ENCODE measurements around the gene SLC38A2. TPM values are rescaled to one million over a fixed set of nuclear protein-coding genes. Genes with fewer than 3 reads are reported as not detected.
"Not testable (repeated sequence)": the region's sequence is repeated elsewhere in the genome, so short reads cannot be mapped to it uniquely, and the experiment has no call there.

The SLC38A2 gene
- total RNA-seq, 2 experiments from 2014 or later = 211 to 296 TPM

DNA sequence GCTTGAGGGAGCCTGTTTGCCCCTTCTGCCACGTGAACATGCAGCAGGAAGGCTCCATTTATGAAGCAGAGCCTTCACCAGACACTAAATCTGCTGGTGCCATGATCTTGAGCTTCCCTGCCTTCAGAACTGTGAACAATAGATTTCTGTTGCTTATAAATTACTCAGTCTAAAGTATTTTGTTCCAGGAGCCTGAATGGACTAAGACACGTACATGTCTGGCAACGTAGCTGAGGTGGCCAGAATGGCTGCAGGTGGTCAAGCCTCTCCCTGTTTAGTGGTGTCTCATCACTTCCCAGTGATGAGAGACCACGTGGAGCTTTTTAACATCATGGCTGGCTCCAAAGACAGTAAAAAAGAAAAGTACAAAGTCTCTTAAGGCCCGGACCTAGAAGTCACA lies 32.2 kb upstream of the SLC38A2 start:
- Mint-ChIP-seq H3K27ac (no peak overlapping the region), H3K4me3 (no peak overlapping the region), H3K27me3 (no peaks in the 10 kb centered on the region), H3K4me1 (peaks cover 41% of the 10 kb centered on the region), H3K9me3 (ENCODE audit: low read depth) (no peaks in the 10 kb centered on the region), H3K36me3 (ENCODE audit: low read depth) (no peaks in the 10 kb centered on the region)
- no peak for DNase-seq
- POLR2A ChIA-PET = no interaction called here
- intact Hi-C loops (cut with DNase I, micrococcal nuclease) = no loop called here
- CTCF ChIA-PET = interaction anchor here (0.6 to 0.8 kb wide), 3 partner anchors 10 to 77 kb away, joined by 3 to 4 read pairs (median 3); no protein-coding TSS in a partner anchor
- no peak for ATAC-seq

- peaks cover 45% of the 10 kb centered on the region for H3K4me1 Mint-ChIP-seq
- ChIA-PET CTCF (interaction anchor here (0.6 to 0.8 kb wide), 3 partner anchors 9 to 77 kb away, joined by 3 to 4 read pairs (median 3); no protein-coding TSS in a partner anchor), POLR2A (no interaction called here)
- no peaks in the 10 kb centered on the region for H3K27me3 Mint-ChIP-seq
- DNase-seq (no peak), ATAC-seq (no peak)
- intact Hi-C loops (cut with DNase I, micrococcal nuclease) = no loop called here
- no peak overlapping the region for H3K4me3 Mint-ChIP-seq
- no peak overlapping the region for H3K27ac Mint-ChIP-seq
- H3K36me3 Mint-ChIP-seq (ENCODE audit: low read depth) = no peaks in the 10 kb centered on the region
- H3K9me3 Mint-ChIP-seq (ENCODE audit: low read depth) = peaks cover 4% of the 10 kb centered on the region
Observed at GRCh38 chr12:46404225-46404631, 31.7 kb upstream of the SLC38A2 start.

DNA sequence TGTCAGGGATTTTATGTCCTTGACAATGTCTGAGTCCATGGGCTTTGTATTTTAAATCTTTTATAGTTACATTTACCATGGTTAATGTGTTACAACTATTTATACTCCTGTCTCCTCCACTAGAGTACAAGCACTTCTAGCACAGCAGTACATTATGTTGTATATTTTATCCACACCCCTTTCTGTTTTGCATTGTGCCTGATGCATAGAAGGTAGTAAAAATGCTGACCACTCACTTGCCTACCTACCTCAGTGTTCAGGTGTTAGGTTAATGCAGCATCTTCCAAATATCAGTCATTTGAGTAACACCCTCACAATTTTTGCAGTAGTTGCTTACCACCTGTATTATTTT lies 31.1 kb upstream of the SLC38A2 start:
- ATAC-seq (no peak), DNase-seq (no peak)
- H3K27me3 Mint-ChIP-seq = no peaks in the 10 kb centered on the region
- no peak overlapping the region for H3K4me3 Mint-ChIP-seq
- peaks cover 7% of the 10 kb centered on the region for H3K9me3 Mint-ChIP-seq (ENCODE audit: low read depth)
- peaks cover 51% of the 10 kb centered on the region for H3K4me1 Mint-ChIP-seq
- no peak overlapping the region for H3K27ac Mint-ChIP-seq
- CTCF ChIA-PET = no interaction called here
- intact Hi-C loops (cut with DNase I, micrococcal nuclease) = no loop called here
- POLR2A ChIA-PET = no interaction called here
- no peaks in the 10 kb centered on the region for H3K36me3 Mint-ChIP-seq (ENCODE audit: low read depth)

- Mint-ChIP-seq H3K4me1 (peaks cover 52% of the 10 kb centered on the region), H3K36me3 (ENCODE audit: low read depth) (no peaks in the 10 kb centered on the region), H3K27ac (no peak overlapping the region), H3K27me3 (no peaks in the 10 kb centered on the region), H3K9me3 (ENCODE audit: low read depth) (peaks cover 12% of the 10 kb centered on the region), H3K4me3 (no peak overlapping the region)
- CTCF ChIA-PET = no interaction called here
- POLR2A ChIA-PET = no interaction called here
- no peak for ATAC-seq
- intact Hi-C loops (cut with DNase I, micrococcal nuclease) = no loop called here
- no peak for DNase-seq
Observed at GRCh38 chr12:46402941-46403718, 30.6 kb upstream of the SLC38A2 start.

- intact Hi-C loops (cut with DNase I, micrococcal nuclease) = no loop called here
- H3K27ac Mint-ChIP-seq = no peak overlapping the region
- peaks cover 12% of the 10 kb centered on the region for H3K9me3 Mint-ChIP-seq (ENCODE audit: low read depth)
- ChIA-PET POLR2A (no interaction called here), CTCF (no interaction called here)
- DNase-seq = no peak
- H3K27me3 Mint-ChIP-seq = no peaks in the 10 kb centered on the region
- ATAC-seq = no peak
- H3K36me3 Mint-ChIP-seq (ENCODE audit: low read depth) = peaks cover 3% of the 10 kb centered on the region
- no peak overlapping the region for H3K4me3 Mint-ChIP-seq
- peaks cover 48% of the 10 kb centered on the region for H3K4me1 Mint-ChIP-seq
Observed at GRCh38 chr12:46402451-46402850, 29.9 kb upstream of the SLC38A2 start.

DNA sequence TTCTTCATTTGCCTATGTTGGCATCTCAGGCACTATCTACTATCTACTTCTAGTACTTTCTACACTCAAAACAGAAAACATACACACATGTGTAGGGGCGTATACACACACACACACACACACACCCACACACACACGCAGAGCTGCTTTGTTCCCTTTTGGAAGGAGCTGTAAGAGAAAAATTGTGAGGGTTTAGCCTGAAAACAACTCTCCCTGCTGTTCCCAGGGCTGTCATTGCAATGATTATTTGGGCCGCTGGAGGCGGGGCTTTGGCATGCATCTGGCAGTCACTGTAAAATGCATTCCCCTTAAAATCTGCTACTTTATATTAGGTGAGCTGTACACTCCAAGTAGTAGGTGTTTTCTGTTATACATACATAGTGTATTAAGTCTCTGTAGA lies 29.1 kb upstream of the SLC38A2 start:
- ATAC-seq (no peak), DNase-seq (no peak)
- Mint-ChIP-seq H3K27ac (no peak overlapping the region), H3K36me3 (ENCODE audit: low read depth) (peaks cover 3% of the 10 kb centered on the region), H3K27me3 (no peaks in the 10 kb centered on the region), H3K4me1 (peaks cover 41% of the 10 kb centered on the region), H3K4me3 (no peak overlapping the region), H3K9me3 (ENCODE audit: low read depth) (peaks cover 12% of the 10 kb centered on the region)
- ChIA-PET POLR2A (no interaction called here), CTCF (interaction anchor here (0.5 to 1.5 kb wide), 3 partner anchors 18 to 187 kb away, joined by 3 to 4 read pairs (median 3); no protein-coding TSS in a partner anchor)
- intact Hi-C loops (cut with DNase I, micrococcal nuclease) = no loop called here

DNA sequence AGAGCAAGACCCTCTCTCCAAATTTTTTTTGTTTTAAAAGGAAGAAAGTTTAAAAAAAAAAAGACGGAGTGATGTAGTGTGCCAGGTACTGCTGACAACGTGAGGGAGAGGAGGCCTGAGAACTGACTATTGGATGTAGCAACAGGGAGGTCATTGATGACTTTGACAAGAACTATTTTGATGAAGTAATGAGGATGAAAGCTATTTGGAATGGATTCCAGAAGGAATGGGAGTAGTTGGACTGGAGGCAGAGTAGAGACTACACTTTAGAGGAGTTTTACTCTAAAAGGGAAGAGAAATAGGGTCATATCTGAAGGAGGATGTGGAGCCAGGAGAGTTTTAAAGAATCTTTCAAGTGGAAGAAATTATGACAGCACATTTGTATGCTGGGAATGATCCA lies 27.8 kb upstream of the SLC38A2 start:
- POLR2A ChIA-PET = no interaction called here
- peaks cover 37% of the 10 kb centered on the region for H3K4me1 Mint-ChIP-seq

GRCh38 chr12:46399461-46400248 lies 27.1 kb upstream of the SLC38A2 start:
- ATAC-seq; intact Hi-C loops (cut with DNase I, micrococcal nuclease); H3K4me3 Mint-ChIP-seq; H3K36me3 Mint-ChIP-seq (ENCODE audit: low read depth); CTCF ChIA-PET; H3K27me3 Mint-ChIP-seq; DNase-seq; POLR2A ChIA-PET: not testable (repeated sequence)
- H3K4me1 Mint-ChIP-seq = peaks cover 37% of the 10 kb centered on the region
- peaks cover 12% of the 10 kb centered on the region for H3K9me3 Mint-ChIP-seq (ENCODE audit: low read depth)
- H3K27ac Mint-ChIP-seq = peak overlapping the region; percentile 15

More for the DNA sequence above, 27.8 kb upstream of the SLC38A2 start:
- Mint-ChIP-seq H3K9me3 (ENCODE audit: low read depth) (peaks cover 12% of the 10 kb centered on the region), H3K27ac (no peak overlapping the region), H3K27me3 (no peaks in the 10 kb centered on the region), H3K4me3 (no peak overlapping the region), H3K36me3 (ENCODE audit: low read depth) (peaks cover 3% of the 10 kb centered on the region)
- intact Hi-C loops (cut with DNase I, micrococcal nuclease) = no loop called here
- CTCF ChIA-PET = no interaction called here
- ATAC-seq (no peak), DNase-seq (no peak)

- Mint-ChIP-seq H3K4me1 (peaks cover 19% of the 10 kb centered on the region), H3K27me3 (no peaks in the 10 kb centered on the region), H3K9me3 (ENCODE audit: low read depth) (peaks cover 12% of the 10 kb centered on the region), H3K27ac (no peak overlapping the region), H3K4me3 (no peak overlapping the region), H3K36me3 (ENCODE audit: low read depth) (peaks cover 3% of the 10 kb centered on the region)
- intact Hi-C loops (cut with DNase I, micrococcal nuclease) = no loop called here
- ChIA-PET POLR2A (interaction anchor here (0.6 kb wide), 1 partner anchor 34 kb away, joined by 4 read pairs; no protein-coding TSS in a partner anchor), CTCF (no interaction called here)
- DNase-seq (no peak), ATAC-seq (no peak)
Observed at GRCh38 chr12:46396826-46397225, 24.3 kb upstream of the SLC38A2 start.

DNA sequence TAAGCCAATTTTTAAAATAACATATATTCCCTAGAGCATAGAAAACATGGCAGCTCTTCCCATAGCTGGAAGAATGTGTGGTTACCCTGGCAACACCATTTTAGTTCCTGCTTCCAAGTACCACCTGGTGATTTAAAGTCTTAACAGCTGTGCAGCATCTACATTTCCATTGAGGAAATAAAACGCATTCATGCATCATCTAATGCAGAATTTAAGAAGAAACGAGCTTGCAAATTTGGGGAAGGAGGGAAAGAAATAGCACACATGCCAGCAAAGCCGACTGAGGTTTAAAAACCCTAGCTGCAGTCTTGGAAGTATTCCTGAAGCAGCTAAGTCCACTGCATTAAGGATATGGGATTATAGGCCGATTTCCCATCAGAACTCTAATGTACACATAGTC lies 22.8 kb upstream of the SLC38A2 start:
- ChIA-PET CTCF (interaction anchor here (0.6 to 1.0 kb wide), 3 partner anchors 9 to 1438 kb away, joined by 3 to 4 read pairs (median 4); no protein-coding TSS in a partner anchor), POLR2A (no interaction called here)
- ATAC-seq (no peak), DNase-seq (no peak)
- Mint-ChIP-seq H3K27ac (no peak overlapping the region), H3K36me3 (ENCODE audit: low read depth) (peaks cover 7% of the 10 kb centered on the region), H3K4me3 (no peak overlapping the region), H3K9me3 (ENCODE audit: low read depth) (peaks cover 12% of the 10 kb centered on the region), H3K4me1 (peaks cover 24% of the 10 kb centered on the region), H3K27me3 (no peaks in the 10 kb centered on the region)
- intact Hi-C loops (cut with DNase I, micrococcal nuclease) = no loop called here

GRCh38 chr12:46391630-46392029 lies 19.1 kb upstream of the SLC38A2 start:
- ChIA-PET POLR2A (no interaction called here), CTCF (interaction anchor here (0.7 kb wide), 1 partner anchor 68 kb away, joined by 3 read pairs; no protein-coding TSS in a partner anchor)
- Mint-ChIP-seq H3K9me3 (ENCODE audit: low read depth) (no peaks in the 10 kb centered on the region), H3K4me1 (peaks cover 38% of the 10 kb centered on the region), H3K36me3 (ENCODE audit: low read depth) (peaks cover 12% of the 10 kb centered on the region), H3K27ac (no peak overlapping the region), H3K4me3 (no peak overlapping the region), H3K27me3 (no peaks in the 10 kb centered on the region)
- DNase-seq (no peak), ATAC-seq (no peak)
- intact Hi-C loops (cut with DNase I, micrococcal nuclease) = no loop called here

DNA sequence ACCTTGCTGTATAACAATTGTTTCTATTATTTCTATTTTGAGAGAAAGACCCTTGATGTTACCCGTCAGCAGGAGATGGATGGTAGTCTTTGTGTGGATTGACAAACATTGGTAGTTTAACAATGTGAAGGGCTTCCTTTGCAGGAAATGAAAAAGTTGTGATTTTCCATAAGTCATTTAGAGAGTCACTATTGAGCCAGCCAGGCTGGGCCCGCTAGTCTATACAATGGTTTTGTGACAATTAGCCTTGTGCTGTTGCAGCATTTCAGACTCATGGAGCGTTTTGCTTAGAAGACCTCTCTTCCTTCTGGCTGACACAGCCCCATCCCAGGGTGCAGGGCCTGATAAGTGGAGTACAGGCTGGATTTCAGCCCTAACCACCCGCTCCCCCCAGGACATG lies 18.3 kb upstream of the SLC38A2 start:
- Mint-ChIP-seq H3K4me1 (peaks cover 38% of the 10 kb centered on the region), H3K27me3 (no peaks in the 10 kb centered on the region), H3K9me3 (ENCODE audit: low read depth) (no peaks in the 10 kb centered on the region), H3K27ac (no peak overlapping the region), H3K36me3 (ENCODE audit: low read depth) (peaks cover 12% of the 10 kb centered on the region), H3K4me3 (no peak overlapping the region)
- peak; percentile 39 for DNase-seq
- POLR2A ChIA-PET = no interaction called here
- CTCF ChIA-PET = interaction anchor here (0.6 kb wide), 1 partner anchor 371 kb away, joined by 3 read pairs; no protein-coding TSS in a partner anchor
- intact Hi-C loops (cut with DNase I, micrococcal nuclease) = no loop called here
- peak; percentile 40 for ATAC-seq

Data from activated CD4-positive, alpha-beta T cell treated with anti-CD3 and anti-CD28 coated beads for 36 hours (primary cell).